OCI-LY1 (cell line): ENCODE measurements around the gene MAGEB17.

ENCODE experiments used
- CTCF ChIP-seq: fragments of 200-600 bp; sonication (generic), shearing (Covaris generic); IDR thresholded peaks from 2 replicates; pipeline ENCODE4 v1.5.1; 2017; ENCODE audit warnings: mild to moderate bottlenecking, antibody characterized with exemption, low read length, moderate library complexity, mixed read lengths
- EZH2 ChIP-seq: fragments of 200-600 bp; sonication (generic), shearing (Covaris generic); IDR thresholded peaks from 2 replicates; pipeline ENCODE4 v1.8.0; 2017; ENCODE audit warnings: borderline replicate concordance, mixed run types, mild to moderate bottlenecking, antibody characterized with exemption, low read length, moderate library complexity, mixed read lengths

- no peak for TF ChIP-seq CTCF
- TF ChIP-seq EZH2: no peak
These were observed 40.4 kb downstream of the MAGEB17 start for GRCh38 chrX:16207634-16208033.
